Endothelial cell (in vitro differentiated cells): ENCODE results near the gene MTA1. TPM values are rescaled to one million over a fixed set of nuclear protein-coding genes. Genes with fewer than 3 reads are reported as not detected.

ENCODE experiments used
- DNase-seq: peaks from one replicate; pipeline ENCODE4 v3.0.0; 2021; ENCODE audit warnings: low spot score
- H3K27ac Mint-ChIP-seq: one replicate; pipeline ENCODE4 v1.8.0; 2021; ENCODE audit warnings: mixed read lengths, inconsistent platforms; ENCODE audit not compliant: unreplicated experiment
- H3K27me3 Mint-ChIP-seq: one replicate; pipeline ENCODE4 v1.8.0; 2021; ENCODE audit warnings: mild to moderate bottlenecking, moderate library complexity, mixed read lengths, inconsistent platforms; ENCODE audit not compliant: unreplicated experiment
- H3K36me3 Mint-ChIP-seq: one replicate; pipeline ENCODE4 v1.8.0; 2021; ENCODE audit warnings: mild to moderate bottlenecking, low read depth, mixed read lengths, inconsistent platforms; ENCODE audit not compliant: unreplicated experiment
- H3K4me1 Mint-ChIP-seq: one replicate; pipeline ENCODE4 v1.8.0; 2021; ENCODE audit warnings: mild to moderate bottlenecking, mixed read lengths, inconsistent platforms; ENCODE audit not compliant: unreplicated experiment
- H3K4me3 Mint-ChIP-seq: one replicate; pipeline ENCODE4 v1.8.0; 2021; ENCODE audit warnings: mild to moderate bottlenecking, mixed read lengths, inconsistent platforms; ENCODE audit not compliant: unreplicated experiment
- H3K9me3 Mint-ChIP-seq: one replicate; pipeline ENCODE4 v1.8.0; 2021; ENCODE audit warnings: mixed read lengths, inconsistent platforms; ENCODE audit not compliant: unreplicated experiment
- total RNA-seq: library from RNA; stranded (reverse); fragmentation: NEBNext Ultra II Directional; extraction: Animal tissue kit (Norgen Biotek cat#: 25700); gene quantifications from one replicate; pipeline ENCODE4 v1.2.1, GENCODE V29; 2021; ENCODE audit not compliant: unreplicated experiment
- TF ChIP-seq, protein P1 (sequence below): fragments of 200-600 bp; sonication (generic); IDR thresholded peaks from one replicate; pipeline ENCODE4 v1.5.0; 2021; ENCODE audit warnings: antibody characterized with exemption; ENCODE audit not compliant: unreplicated experiment

The MTA1 gene
- total RNA-seq, 1 donor from 2014 or later = 150 TPM

DNA sequence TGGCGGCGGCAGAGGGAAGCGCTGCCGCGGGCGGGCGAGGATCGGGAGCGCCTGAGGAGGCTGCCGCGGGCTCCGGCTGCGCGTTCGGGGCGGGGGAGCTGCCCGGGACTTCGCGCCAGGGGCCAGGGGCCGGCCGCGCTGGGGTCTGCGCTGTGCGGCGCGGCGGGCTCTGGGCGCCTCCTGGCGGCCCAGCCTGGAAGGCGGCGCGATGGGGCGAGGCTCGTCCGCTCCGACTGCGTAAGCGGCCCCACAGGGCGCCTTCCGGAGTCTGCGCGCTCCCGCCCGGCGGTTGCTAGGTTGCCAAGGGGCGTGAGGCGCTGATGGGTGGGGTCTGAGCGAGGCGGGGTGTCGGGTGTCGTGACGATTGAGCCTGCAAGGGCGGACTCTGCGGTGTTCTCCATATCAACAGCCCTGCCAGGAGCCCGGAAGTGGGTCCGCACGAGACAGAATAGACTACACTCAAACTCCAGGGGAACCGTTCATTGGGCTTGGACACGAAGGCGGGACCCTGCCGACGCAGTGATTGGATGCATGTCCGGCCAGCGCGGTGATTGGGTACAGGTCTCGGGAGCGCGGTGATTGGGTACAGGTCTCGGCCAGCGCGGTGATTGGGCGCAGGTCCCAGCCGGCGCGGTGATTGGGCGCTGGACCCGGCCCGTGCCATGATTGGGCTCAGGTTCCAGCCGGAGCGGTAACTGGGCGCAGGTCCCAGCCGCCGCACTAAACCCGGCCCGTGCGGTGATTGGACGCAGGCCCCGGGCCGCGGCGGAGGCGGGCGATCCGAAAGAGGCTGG lies 71.1 kb downstream of the MTA1 start, which contains the start of gene TEDC1:
TSS of gene TEDC1 (plus strand) at position 675 of the 794 bp plus-strand sequence. CDS start 130 bp downstream, outside the sequence.
- TF ChIP-seq, protein P1, sequence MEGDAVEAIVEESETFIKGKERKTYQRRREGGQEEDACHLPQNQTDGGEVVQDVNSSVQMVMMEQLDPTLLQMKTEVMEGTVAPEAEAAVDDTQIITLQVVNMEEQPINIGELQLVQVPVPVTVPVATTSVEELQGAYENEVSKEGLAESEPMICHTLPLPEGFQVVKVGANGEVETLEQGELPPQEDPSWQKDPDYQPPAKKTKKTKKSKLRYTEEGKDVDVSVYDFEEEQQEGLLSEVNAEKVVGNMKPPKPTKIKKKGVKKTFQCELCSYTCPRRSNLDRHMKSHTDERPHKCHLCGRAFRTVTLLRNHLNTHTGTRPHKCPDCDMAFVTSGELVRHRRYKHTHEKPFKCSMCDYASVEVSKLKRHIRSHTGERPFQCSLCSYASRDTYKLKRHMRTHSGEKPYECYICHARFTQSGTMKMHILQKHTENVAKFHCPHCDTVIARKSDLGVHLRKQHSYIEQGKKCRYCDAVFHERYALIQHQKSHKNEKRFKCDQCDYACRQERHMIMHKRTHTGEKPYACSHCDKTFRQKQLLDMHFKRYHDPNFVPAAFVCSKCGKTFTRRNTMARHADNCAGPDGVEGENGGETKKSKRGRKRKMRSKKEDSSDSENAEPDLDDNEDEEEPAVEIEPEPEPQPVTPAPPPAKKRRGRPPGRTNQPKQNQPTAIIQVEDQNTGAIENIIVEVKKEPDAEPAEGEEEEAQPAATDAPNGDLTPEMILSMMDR = peak; percentile 69
- Mint-ChIP-seq H3K27me3 (peaks cover 24% of the 10 kb centered on the region), H3K27ac (peak within 1 kb of the TSS; percentile 84), H3K36me3 (no peaks in the 10 kb centered on the region), H3K9me3 (no peaks in the 10 kb centered on the region), H3K4me3 (peak within 1 kb of the TSS; percentile 85), H3K4me1 (peaks cover 2% of the 10 kb centered on the region)
- DNase-seq = peak; percentile 99

DNA sequence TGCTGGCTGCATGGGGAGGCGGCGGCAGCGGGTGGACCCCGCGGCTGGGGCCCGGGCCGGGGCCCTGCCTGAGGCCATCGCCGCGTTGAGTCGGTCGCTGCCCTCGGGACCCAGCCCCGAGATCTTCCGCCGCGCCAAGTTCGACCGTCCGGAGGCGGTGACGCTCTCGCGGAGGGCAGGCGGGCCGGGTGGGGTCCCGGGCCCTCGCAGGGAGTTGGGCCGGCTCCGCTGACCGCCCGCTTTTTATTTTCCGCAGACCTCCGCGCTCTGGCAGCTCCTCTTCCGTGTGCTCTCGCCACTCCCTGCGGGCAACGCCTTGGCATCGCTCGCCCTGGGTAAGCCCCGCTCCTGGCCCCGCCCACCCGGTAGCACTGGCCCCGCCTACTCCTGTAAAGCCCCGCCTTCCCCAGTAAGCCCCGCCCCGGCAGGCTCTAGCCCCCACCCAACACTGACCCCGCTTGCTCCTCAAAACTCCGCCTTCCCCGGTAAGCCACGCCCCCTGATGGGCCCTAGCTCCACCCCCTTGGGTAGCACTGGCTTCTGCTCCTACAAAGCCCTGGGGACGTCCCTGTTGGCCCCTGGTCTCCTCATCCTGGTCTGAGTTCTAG lies 71.8 kb downstream of the MTA1 start:
- Mint-ChIP-seq H3K27ac (peak overlapping the region; percentile 83), H3K36me3 (no peaks in the 10 kb centered on the region), H3K9me3 (no peaks in the 10 kb centered on the region), H3K4me3 (peak overlapping the region; percentile 85), H3K27me3 (peaks cover 23% of the 10 kb centered on the region), H3K4me1 (peaks cover 2% of the 10 kb centered on the region)
- DNase-seq = peak; percentile 79
- TF ChIP-seq, protein P1 = no peak

DNA sequence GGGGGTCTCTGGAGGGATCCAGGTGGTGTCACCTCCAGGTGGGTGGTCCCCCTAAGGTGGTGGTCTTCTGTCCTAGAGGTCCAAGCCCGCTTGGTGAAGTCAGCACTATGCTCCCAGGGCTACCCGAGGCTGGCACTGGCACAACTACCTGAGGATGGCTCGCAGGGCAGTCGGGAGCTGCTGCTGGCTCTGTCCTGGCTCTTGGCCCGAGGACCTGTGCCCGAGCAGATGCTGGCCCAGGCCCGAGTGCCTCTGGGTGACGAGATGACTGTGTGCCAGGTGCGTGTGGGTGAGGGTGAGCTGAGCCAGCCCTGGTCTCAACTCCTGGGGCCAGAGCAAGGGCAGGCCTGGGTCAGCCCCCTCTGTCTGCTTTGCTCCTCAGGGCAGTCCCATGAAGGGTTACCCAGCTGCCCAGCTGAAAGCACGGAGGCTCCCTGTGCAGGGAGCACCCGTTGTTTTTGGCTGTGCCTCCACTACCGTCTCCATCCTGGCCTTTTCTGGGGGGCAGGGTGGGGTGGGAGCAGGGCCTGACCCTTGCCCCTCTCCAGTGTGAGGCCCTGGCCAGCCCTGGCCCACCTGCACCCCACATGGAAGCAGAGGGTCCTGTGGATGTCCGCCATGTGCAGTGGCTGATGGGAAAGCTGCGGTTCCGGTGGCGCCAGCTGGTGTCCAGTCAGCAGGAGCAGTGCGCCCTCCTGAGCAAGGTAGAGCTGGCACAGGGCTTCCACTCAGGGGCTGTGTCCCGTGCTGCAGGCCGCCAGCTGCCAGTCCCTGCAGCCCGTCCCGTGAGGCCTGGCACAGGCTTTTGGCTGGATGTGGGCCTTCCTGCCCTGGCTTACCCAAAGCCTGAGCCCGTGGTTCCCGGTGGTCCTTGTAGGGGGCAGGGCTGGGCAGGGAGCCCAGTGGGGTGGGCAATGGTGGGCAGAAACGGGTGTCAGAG lies 72.7 kb downstream of the MTA1 start:
- TF ChIP-seq, protein P1 = no peak
- peaks cover 2% of the 10 kb centered on the region for H3K4me1 Mint-ChIP-seq
- H3K27ac Mint-ChIP-seq = peak overlapping the region; percentile 83
- no peak for DNase-seq
- H3K36me3 Mint-ChIP-seq = no peaks in the 10 kb centered on the region
- H3K9me3 Mint-ChIP-seq = no peaks in the 10 kb centered on the region
- peak overlapping the region; percentile 83 for H3K4me3 Mint-ChIP-seq
- H3K27me3 Mint-ChIP-seq = peaks cover 21% of the 10 kb centered on the region

DNA sequence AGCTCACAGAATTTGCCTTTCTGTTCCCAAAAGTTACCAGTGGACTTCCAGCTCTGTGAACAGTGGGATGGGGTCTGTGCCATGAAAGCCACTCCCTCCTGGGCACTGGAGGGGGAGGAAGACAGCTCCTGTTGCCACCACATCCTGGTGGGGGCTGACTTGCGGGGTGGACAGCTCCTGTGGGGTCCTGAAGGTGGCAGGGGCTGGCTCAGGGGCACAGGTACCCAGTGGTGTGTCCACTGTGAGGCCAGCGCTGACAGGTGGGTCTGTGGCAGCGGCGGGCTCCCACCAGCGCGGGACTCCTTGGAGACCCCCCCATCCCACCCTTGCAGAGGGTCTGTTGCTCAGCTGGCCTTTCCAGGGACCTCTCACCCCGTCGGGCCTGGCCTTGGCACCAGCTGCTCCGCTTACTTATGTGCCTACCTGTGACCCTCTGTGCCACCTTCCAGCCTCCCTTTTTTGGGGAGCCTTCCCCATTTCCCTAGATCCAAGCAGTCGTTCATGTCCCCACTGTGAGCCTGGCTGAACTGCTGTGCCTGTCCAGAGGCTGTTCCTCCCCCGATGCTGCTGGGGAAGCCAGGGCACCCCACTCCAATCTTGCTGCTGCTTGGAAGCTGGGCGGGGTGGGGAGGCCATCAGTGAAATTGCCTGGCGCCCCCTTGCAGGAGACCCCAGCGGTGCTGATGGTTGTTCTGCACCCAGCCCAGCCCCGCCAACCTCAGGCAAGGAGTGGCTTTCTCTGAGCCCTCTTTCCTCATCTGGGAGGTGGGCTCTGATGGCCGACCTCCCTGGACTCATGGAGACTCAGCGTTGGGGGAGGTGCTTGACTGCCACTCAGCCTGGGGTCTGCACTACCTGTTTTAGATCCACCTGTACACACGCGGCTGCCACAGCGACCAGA lies 73.6 kb downstream of the MTA1 start:
- Mint-ChIP-seq H3K4me1 (peaks cover 2% of the 10 kb centered on the region), H3K9me3 (no peaks in the 10 kb centered on the region), H3K36me3 (no peaks in the 10 kb centered on the region), H3K27ac (no peak overlapping the region), H3K4me3 (no peak overlapping the region), H3K27me3 (peaks cover 16% of the 10 kb centered on the region)
- TF ChIP-seq, protein P1 = no peak
- DNase-seq = no peak
